Measurements from ENCODE around the gene BRAP. TPM values are rescaled to one million over a fixed set of nuclear protein-coding genes. Genes with fewer than 3 reads are reported as not detected.
A peak's percentile ranks its signal among the peaks of the same experiment; 100 is the strongest.
"Not testable (repeated sequence)": the region's sequence is repeated elsewhere in the genome, so short reads cannot be mapped to it uniquely, and the experiment has no call there.

The BRAP gene
- total RNA-seq, 4 donors from 2014 or later, result 16.9 to 20.0 (median 17.7) TPM

- no peak for ATAC-seq (ENCODE audit: low FRiP score)
- no peak for TF ChIP-seq CTCF (IDR thresholded peaks at IDR 0.05)
Observed at GRCh38 chr12:111672822-111673381, 12.9 kb downstream of the BRAP start.

GRCh38 chr12:111664961-111665865, 20.5 kb downstream of the BRAP start:
- no peak for TF ChIP-seq CTCF (IDR thresholded peaks at IDR 0.05)

More at GRCh38 chr12:111672822-111673381, 12.9 kb downstream of the BRAP start:
- DNase-seq (ENCODE audit: low spot score), result no peak

DNA sequence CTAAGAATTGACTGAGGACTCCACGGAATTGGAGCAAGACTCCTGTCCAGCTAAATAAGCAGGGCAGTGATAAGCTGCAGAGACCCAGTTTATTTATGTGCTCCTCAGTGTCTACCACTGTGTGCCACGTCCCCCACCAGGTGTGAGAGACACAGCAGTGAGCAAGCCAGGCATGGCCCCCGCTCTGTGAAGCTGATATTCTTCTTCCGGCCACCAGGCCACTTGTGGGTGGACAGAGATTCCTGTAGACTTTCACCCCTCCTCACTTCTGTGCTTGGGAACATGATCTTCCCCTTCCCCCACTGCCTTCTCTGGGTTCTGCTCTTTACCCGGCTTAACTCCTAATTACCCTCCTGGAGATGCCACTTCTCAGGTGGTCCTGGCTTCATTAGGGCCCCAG, 21.3 kb downstream of the BRAP start:
- ATAC-seq (ENCODE audit: low FRiP score) (peak; percentile 48), DNase-seq (ENCODE audit: low spot score) (no peak)
- no peak for TF ChIP-seq CTCF (IDR thresholded peaks at IDR 0.05)

More at GRCh38 chr12:111664961-111665865, 20.5 kb downstream of the BRAP start:
- no peak for DNase-seq (ENCODE audit: low spot score)
- no peak for ATAC-seq (ENCODE audit: low FRiP score)

DNA sequence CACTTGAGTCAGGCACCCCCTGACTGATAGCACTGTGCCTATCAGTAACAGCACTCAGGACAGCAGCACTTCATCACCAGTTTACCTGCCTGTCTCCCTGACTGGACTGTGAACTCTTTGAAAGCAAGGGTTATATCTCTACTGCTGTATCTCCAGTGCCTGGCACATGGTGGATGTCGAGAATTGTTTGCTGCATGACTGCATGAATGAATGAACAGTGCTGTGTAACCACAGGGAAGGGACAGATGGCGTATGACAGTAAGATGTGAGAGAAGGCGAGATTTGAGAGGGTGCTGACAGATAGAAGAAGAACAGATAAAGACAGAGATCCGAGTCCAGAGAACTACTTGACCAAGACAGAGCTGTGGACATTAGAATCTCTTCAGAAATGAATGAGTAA, 29.7 kb downstream of the BRAP start:
- DNase-seq (ENCODE audit: low spot score) (no peak), ATAC-seq (ENCODE audit: low FRiP score) (no peak)
- TF ChIP-seq CTCF (IDR thresholded peaks at IDR 0.05), result no peak

- no peak for ATAC-seq (ENCODE audit: low FRiP score)
- TF ChIP-seq CTCF (IDR thresholded peaks at IDR 0.05), result no peak
- no peak for DNase-seq (ENCODE audit: low spot score)
Observed at GRCh38 chr12:111655356-111655755, 30.4 kb downstream of the BRAP start.

DNA sequence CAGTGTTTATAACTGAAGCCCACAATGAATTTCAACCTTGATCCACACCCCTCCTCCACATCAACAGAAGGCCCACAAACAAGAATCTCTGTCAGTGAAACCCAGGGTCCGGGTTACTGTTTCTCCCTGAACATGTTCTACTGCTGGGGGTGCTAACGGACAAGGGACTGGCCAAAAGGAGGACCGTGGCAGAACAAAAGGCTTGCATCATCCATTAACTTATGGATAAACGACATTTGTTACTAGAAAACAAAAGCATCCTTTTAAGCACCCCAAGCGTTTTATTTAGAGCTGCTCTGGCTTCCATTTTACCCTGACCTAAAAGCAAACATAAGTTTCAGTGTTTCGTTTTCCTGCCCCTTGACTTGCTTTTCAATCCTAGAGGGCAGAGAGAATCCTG, 32.2 kb downstream of the BRAP start:
- ATAC-seq (ENCODE audit: low FRiP score) (no peak), DNase-seq (ENCODE audit: low spot score) (no peak)
- TF ChIP-seq CTCF (IDR thresholded peaks at IDR 0.05), result no peak

DNA sequence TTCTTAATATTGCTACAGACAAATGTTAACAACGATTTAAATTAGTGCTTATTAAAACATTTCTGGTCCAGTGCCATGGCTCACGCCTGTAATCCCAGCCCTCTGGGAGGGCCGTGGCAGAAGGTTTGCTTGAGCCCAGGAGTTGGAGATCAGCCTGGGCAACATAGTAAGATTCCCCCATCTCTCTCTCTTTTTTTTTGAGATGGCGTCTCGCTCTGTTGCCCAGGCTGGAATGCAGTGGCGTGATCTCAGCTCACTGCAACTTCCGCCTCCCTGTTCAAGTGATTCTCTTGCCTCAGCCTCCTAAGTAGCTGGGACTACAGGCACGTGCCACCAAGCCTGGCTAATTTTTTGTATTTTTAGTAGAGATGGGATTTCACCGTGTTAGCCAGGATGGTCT, 33.2 kb downstream of the BRAP start:
- ATAC-seq (ENCODE audit: low FRiP score); DNase-seq (ENCODE audit: low spot score): not testable (repeated sequence)

All from omental fat pad (tissue), 4 donors.